Pons (tissue), 1 donor: ENCODE data around the gene ZSCAN5A.
"Not testable (repeated sequence)": the region's sequence is repeated elsewhere in the genome, so short reads cannot be mapped to it uniquely, and the experiment has no call there.

Experiments
- DNase-seq: peaks from one replicate; pipeline ENCODE4 v3.0.0-alpha.2; 2016; ENCODE audit warnings: low spot score

Gene ZSCAN5A

DNA sequence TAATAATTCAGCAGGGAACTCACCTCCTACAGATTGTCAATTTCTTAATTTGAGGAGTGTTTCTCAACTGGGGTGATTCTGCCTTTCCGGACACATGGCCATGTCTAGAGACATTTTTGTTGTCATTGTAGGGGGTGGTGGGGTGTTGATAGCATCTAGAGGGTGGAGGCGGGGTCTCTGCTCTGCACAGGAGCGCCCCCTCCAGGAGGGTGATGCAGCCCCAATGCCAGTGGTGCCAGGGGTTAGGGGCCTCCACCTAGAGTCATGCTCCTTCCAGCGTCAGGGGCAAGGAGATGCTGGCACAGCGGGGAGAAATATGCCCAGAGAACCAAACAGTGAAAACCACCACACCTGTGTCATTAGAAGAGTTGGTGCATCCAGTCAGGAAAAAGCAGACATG lies 107.1 kb downstream of the ZSCAN5A start:
- not testable (repeated sequence) for DNase-seq

DNA sequence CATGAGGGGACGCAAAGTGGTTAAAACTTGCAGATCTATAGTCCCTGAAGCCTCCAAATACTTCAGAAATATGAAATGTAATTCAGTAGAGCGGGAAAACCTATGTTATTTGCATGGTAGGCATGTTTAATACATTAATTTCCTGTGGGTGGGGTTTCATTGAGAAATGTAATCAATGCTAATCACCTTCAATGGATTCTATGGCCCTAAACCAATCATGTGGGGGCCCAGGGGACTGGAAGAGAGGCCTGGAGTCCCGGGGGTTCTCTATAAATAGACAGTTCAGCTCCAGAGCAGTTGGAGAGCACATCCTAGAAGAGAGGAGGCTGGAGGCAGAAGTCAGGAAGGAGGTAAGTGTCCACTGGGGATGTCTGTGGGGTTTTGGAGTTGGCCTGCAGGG lies 112.7 kb downstream of the ZSCAN5A start, which contains the start of gene ZSCAN5C:
Gene ZSCAN5C, plus strand, starts transcription at position 301 of the 400 bp plus-strand sequence. CDS start 3,641 bp downstream, outside the sequence.
- DNase-seq: no peak

DNA sequence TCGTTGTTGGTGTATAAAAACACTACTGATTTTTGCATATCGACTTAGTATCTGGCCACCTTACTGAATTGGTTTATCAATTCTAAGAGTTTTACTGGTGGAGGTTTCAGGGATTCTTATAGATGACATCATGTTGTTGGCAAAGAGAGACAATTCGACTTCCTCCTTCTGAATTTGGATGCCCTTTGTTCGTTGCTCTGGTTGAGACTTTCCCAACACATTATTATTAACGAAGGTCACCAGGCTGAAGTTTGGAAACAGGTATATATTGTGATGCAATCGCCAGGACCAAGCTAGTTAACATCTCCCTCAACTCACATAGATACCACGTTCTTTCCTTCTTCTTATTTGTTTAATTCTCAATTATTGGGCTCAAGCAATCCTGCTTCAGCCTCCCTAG lies 115.0 kb downstream of the ZSCAN5A start:
- DNase-seq: no peak

DNA sequence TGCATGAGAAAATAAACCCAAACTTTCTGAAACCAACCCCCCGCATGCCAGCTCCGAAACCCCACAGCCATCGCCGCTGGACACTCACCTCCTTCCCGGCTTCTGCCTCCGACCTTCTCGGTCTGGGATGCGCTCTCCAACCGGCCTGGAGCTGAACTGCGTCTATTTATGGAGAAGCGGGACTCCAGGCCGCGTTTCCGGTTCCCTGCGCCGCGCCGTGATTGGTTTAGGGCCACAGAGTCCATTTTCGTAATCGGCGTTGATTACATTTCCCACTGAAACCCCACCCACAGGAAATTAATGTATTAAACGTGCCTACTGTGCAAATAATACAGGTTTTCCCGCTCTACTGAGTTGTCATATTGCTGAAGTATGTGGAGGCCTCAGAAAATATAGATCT lies 117.0 kb downstream of the ZSCAN5A start, which contains the start of gene ZSCAN5B:
Gene ZSCAN5B, minus strand, starts transcription at position 138 of the 400 bp plus-strand sequence. CDS start 4,731 bp downstream, outside the sequence.
- not testable (repeated sequence) for DNase-seq

DNA sequence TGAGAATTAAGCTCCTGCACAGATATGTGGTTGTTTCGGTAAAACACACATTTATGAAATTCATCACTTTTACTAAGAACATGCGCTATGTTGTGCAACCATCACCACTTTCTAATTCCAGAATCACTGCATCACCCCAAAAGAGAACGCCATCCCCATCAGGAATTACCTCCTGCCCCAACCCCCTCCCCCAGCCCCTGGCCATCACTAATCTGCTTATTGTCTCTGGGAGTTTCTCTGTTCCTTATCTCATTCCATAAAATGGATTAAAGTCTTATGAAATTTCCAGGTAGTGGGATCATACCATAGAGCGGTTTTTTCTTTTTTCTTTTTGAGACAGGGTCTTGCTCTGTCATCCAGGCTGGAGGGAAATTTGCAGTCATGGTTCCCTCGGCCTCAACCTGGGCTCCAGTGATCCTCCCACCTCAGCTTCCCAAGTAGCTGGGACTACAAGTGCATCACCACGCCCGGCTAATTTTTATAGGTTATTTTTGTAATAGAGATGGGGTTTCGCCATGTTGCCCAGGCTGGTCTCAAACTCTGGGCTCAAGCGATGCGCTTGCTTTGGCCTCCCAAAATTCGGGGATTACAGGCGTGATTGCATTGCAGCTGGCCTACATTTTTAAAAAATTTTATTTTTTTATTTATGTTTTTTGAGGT lies 120.5 kb downstream of the ZSCAN5A start:
- no peak for DNase-seq

DNA sequence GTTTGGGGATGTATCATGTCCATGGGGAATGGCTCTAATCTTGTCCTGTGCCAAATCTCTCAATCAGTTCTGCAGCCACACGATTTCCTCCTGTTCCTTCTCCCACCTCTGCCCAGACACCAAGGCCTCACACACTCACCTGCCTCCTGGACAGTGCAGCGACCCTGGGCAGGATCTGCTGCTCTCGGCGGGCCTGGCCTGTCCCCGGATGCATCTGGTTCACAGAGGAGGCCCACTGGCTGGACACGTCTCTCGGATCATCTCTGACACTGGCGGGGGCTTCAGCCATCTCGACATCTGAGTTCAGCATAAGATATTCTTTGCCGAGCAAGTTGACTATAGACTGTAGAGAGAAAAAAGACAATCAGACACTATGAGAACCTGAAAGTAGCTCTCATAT lies 122.9 kb downstream of the ZSCAN5A start:
- no peak for DNase-seq

DNA sequence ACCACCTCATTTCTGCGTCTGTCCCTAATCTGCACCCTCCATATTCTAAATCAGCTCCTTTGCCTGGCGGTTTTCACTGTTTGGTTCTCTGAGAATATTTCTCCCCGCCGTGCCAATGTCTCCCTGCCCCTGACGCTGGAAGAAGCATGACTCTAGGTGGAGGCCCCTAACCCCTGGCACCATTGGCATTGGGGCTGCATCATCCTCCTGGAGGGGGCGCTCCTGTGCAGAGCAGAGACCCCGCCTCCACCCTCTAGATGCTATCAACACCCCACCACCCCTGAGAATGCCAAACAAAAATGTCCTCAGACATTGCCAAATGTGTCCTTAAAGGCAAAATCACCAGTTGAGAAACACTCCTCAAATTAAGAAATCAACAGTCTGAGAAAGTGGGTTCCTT lies 123.5 kb downstream of the ZSCAN5A start:
- no peak for DNase-seq

DNA sequence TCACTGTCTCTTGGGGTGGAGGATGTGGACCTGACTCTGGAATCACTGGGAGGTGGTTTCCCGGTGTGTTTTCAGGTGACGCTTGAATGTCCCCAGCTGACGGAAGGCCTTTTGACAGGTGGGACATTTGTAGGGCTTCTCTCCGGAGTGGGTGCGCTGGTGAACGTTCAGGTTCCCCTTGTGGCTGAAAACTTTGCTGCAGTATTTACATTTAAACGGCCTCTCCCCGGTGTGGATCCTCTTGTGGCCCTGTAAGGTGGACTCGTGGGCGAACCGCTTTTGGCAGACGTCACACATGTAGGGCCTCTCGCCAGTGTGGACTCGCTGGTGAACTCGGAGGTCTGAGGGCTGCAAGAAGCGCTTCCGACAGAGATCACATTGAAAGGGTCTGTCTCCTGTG lies 124.9 kb downstream of the ZSCAN5A start:
- no peak for DNase-seq

DNA sequence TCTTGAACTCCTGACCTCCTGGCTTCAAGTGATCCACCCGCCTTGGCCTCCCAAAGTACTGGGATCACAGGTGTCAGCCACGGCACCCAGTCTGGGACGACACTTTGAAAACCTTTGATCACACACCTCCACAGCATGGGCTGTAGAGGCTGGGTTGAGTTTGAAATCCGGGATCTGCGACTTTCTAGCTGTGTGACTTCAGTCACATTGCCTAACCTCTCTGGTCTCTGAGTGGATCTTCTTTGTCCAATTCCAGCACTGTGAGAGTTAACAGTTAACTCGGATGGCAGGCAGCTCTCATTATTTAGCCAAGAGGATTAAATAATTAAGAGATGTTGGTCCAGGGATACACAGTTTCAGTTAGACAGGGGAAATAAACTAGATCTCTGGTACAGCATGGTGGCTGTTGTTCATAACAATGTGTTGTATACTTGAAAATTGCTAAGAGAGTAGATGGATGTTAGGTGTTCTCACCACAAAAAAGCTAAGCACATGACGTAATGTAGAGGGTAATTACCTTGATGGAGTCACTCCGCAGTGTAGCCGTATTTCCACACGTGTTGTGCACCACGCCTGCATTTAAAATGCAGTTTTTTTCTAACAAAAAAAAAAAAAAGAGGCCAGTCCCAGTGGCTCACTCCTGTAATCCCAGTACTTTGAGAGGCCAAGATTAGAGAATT lies 136.9 kb downstream of the ZSCAN5A start:
- no peak for DNase-seq

DNA sequence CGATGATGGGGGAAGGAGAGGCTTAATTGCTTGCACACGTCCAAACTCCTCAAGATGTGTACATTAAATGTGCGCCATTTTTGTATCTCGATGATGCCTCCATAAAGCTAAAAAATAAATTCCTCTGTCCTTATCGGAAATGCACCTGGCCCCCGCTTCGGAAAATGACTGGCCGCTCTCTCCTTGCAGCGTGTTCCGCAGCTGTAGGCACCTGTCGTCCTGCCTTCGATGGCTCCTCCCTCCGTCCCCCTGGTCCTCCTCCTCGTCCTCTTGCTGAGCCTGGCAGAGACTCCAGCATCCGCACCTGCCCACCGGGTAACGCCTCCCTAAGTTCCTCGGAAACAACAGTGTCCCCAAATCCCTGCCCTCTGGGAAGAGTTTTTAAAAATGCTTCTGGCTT lies 137.8 kb downstream of the ZSCAN5A start:
- DNase-seq: no peak

DNA sequence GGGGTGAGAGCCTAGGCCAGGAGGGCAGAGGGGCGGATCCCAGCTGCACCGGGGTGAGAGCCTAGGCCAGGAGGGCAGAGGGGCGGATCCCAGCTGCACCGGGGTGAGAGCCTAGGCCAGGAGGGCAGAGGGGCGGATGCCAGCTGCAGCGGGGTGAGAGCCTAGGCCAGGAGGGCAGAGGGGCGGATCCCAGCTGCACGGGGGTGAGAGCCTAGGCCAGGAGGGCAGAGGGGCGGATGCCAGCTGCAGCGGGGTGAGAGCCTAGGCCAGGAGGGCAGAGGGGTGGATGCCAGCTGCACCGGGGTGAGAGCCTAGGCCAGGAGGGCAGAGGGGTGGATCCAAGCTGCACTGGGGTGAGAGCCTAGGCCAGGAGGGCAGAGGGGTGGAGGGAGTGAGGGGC lies 138.3 kb downstream of the ZSCAN5A start:
- not testable (repeated sequence) for DNase-seq

DNA sequence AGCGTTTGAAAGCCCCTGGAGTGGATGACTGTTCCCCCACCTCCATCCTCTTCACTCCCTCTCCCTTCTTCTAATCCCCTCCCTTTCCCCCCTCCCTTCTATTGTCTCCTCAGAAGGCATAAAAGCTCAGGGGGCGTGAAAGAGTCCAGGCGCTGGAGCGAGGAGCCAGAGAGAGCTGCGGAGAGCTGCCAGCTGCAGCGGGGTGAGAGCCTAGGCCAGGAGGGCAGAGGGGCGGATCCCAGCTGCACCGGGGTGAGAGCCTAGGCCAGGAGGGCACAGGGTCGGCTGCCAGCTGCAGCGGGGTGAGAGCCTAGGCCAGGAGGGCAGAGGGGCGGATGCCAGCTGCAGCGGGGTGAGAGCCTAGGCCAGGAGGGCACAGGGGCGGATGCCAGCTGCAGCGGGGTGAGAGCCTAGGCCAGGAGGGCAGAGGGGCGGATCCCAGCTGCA lies 138.8 kb downstream of the ZSCAN5A start, which contains the start of gene GALP:
Gene GALP, plus strand, starts transcription at position 148 of the 447 bp plus-strand sequence. CDS start 1,101 bp downstream, outside the sequence.
- not testable (repeated sequence) for DNase-seq

DNA sequence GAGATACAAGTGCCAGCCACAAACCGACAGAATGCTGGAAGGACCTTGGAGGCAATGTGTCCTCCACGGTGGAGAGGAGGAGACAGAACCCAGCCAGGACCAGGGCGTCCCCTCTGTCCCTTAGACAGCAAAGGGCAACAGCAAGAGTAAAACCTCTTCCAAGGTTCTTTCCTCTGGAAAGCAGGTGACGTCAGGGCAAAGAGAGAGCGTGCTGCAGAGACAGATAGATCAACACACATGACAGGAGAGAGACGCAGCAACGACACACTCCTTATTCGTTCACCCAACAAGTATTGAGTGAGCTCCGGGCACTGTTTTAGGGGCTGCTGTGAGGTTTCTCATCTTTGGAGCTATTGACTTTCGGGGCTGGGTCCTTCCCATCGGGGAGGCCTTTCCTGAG lies 140.1 kb downstream of the ZSCAN5A start:
- DNase-seq: no peak

DNA sequence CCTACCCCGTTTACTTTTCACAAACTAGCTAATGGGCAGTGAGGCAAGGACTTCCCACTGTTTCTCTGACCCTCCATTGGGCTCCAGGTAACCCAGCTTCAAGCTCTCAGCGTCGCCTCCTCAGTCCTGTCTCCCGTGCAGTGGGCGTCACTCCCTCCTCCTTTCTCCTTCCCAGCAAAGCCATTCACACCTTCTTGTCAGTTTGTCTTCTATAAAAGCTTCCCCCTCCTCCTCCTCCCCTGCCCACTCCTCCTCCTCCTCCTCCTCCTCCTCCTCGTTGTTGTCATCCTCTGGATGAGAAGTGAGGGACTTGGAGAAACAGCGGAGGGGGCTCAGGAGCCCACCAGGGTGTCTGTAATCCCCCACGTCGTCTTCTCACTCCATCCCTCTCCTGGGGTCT lies 140.6 kb downstream of the ZSCAN5A start:
- no peak for DNase-seq
